Kidney (tissue), 14 donors: ENCODE measurements around the gene NTMT1. TPM values are rescaled to one million over a fixed set of nuclear protein-coding genes. Genes with fewer than 3 reads are reported as not detected.
A peak's percentile ranks its signal among the peaks of the same experiment; 100 is the strongest.

Experiments used
- DNase-seq, 5 donors: peaks; one replicate each; pipeline ENCODE4 v3.0.0-alpha.2; 2013 to 2020
- FAIRE-seq: peaks from 2 replicates; lab custom pipeline; 2012; peaks lifted over from hg19 to GRCh38; lab: Jason Lieb, UNC
- H3K27ac ChIP-seq, 2 donors: one replicate each; pipeline ENCODE4 v1.7.0; 2013; ENCODE audit warnings: low read depth in 2 of 2, low read length in 2 of 2, inconsistent platforms in 1 of 2
- H3K27me3 ChIP-seq: one replicate; pipeline ENCODE4 v1.7.1; 2013; ENCODE audit warnings: low read length, inconsistent platforms; ENCODE audit not compliant: control insufficient read depth, insufficient read depth
- H3K36me3 ChIP-seq, 3 donors: one replicate each; pipeline versions ENCODE4 v1.7.0 to v1.7.1; 2013; ENCODE audit warnings: low read length in 3 of 3, control low read depth in 1 of 3, inconsistent platforms in 1 of 3; ENCODE audit not compliant: insufficient read depth in 3 of 3, control insufficient read depth in 2 of 3
- H3K4me1 ChIP-seq, 3 donors: one replicate each; pipeline versions ENCODE4 v1.7.0 to v1.7.1; 2013; ENCODE audit warnings: low read length in 3 of 3, inconsistent platforms in 1 of 3, low read depth in 1 of 3; ENCODE audit not compliant: control insufficient read depth in 2 of 3, insufficient read depth in 2 of 3
- H3K4me3 ChIP-seq, 3 donors: one replicate each; pipeline versions ENCODE4 v1.7.0 to v1.8.1; 2013; ENCODE audit warnings: low read length in 3 of 3, control low read depth in 1 of 3, inconsistent platforms in 1 of 3
- H3K9ac ChIP-seq, 3 donors: one replicate each; pipeline versions ENCODE4 v1.7.0 to v1.7.1; 2013; ENCODE audit warnings: low read length in 3 of 3, control low read depth in 1 of 3, inconsistent platforms in 1 of 3
- H3K9me3 ChIP-seq, 3 donors: one replicate each; pipeline versions ENCODE4 v1.7.0 to v1.7.1; 2013; ENCODE audit warnings: low read length in 3 of 3, control low read depth in 1 of 3, inconsistent platforms in 1 of 3; ENCODE audit not compliant: control insufficient read depth in 2 of 3, insufficient read depth in 1 of 3
- CTCF ChIP-seq: IDR thresholded peaks from 3 replicates; pipeline ENCODE4 v1.5.1; 2012; ENCODE audit warnings: mild to moderate bottlenecking, moderate library complexity, borderline replicate concordance; ENCODE audit not compliant: insufficient read depth; ENCODE audit errors: extremely low read depth
- intact Hi-C: fragments of 100-400 bp; cut with DNase I; formaldehyde crosslinking; loops from one replicate; pipeline ENCODE4 v1.11.1; 2022
- polyA plus RNA-seq: library from polyadenylated mRNA; stranded (reverse); fragments of 350-450 nt; fragmentation: Illumina TruSeq; extraction: RNeasy Lipid Tissue Mini Kit (QIAGEN cat#74804); gene quantifications from one replicate; pipeline ENCODE4 v1.2.3, GENCODE V29; 2014; ENCODE audit warnings: low read depth, low replicate concordance; ENCODE audit not compliant: insufficient read depth
- total RNA-seq: library from RNA; stranded (reverse); fragmentation: NEBNext Ultra II Directional; extraction: Animal tissue kit (Norgen Biotek cat#: 25700); gene quantifications from one replicate; pipeline ENCODE4 v1.2.1, GENCODE V29; 2021
- donor health status: control.
- donor health status: control.
- donor health status: control.
- donor health status: control.
- donor health status: control.
- donor health status: DM: yes; HTN: yes; CAD: no.
- donor health status: Normal renal cell carcinoma (clear cell type).

NTMT1 gene
- total and polyA plus RNA-seq, 2 donors from 2014 or later: 32.6 to 61.2 TPM

GRCh38 chr9:129674229-129674628 is 48.3 kb downstream of the NTMT1 start:
- TF ChIP-seq CTCF: no peak
- no peak for FAIRE-seq
- H3K36me3 ChIP-seq: no peaks in the 10 kb centered on the region
- H3K9ac ChIP-seq: no peak overlapping the region
- intact Hi-C loops: no loop called here
- H3K27ac ChIP-seq: no peak overlapping the region
- H3K9me3 ChIP-seq: no peaks in the 10 kb centered on the region
- no peak for DNase-seq
- no peak overlapping the region for H3K4me3 ChIP-seq
- no peaks in the 10 kb centered on the region for H3K27me3 ChIP-seq
- no peaks in the 10 kb centered on the region for H3K4me1 ChIP-seq

- H3K4me3 ChIP-seq: no peak overlapping the region
- H3K27me3 ChIP-seq: no peaks in the 10 kb centered on the region
- no peak overlapping the region for H3K9ac ChIP-seq
- TF ChIP-seq CTCF: no peak
- H3K9me3 ChIP-seq: no peaks in the 10 kb centered on the region
- H3K27ac ChIP-seq: no peak overlapping the region
- no peaks in the 10 kb centered on the region for H3K4me1 ChIP-seq
- intact Hi-C loops: no loop called here
- H3K36me3 ChIP-seq: no peaks in the 10 kb centered on the region
- DNase-seq (peak in 3 of 5 donors; percentile 27 to 61 (median 52)), FAIRE-seq (no peak)
These were observed 49.7 kb downstream of the NTMT1 start for GRCh38 chr9:129675620-129676019.

- intact Hi-C loops: no loop called here
- H3K36me3 ChIP-seq: no peaks in the 10 kb centered on the region
- H3K9me3 ChIP-seq: no peaks in the 10 kb centered on the region
- no peak for DNase-seq
- H3K27ac ChIP-seq: no peak overlapping the region
- no peak overlapping the region for H3K4me3 ChIP-seq
- no peak for FAIRE-seq
- no peaks in the 10 kb centered on the region for H3K27me3 ChIP-seq
- TF ChIP-seq CTCF: no peak
- no peaks in the 10 kb centered on the region for H3K4me1 ChIP-seq
- no peak overlapping the region for H3K9ac ChIP-seq
These were observed 50.3 kb downstream of the NTMT1 start for GRCh38 chr9:129676287-129676686.

GRCh38 chr9:129676975-129677374 is 51.0 kb downstream of the NTMT1 start:
- H3K4me3 ChIP-seq: no peak overlapping the region
- no peak for FAIRE-seq
- no peaks in the 10 kb centered on the region for H3K9me3 ChIP-seq
- TF ChIP-seq CTCF: no peak
- H3K4me1 ChIP-seq: no peaks in the 10 kb centered on the region
- DNase-seq: no peak
- intact Hi-C loops: no loop called here
- no peaks in the 10 kb centered on the region for H3K36me3 ChIP-seq
- H3K27ac ChIP-seq: no peak overlapping the region
- H3K9ac ChIP-seq: no peak overlapping the region
- H3K27me3 ChIP-seq: no peaks in the 10 kb centered on the region
